Duodenal mucosa (tissue), 2 donors: ENCODE results near the gene ADAMTS3.

Experiments used
- H3K27ac ChIP-seq: one replicate; pipeline ENCODE4 v1.7.0; 2013; ENCODE audit warnings: low read depth, low read length
- H3K27me3 ChIP-seq, 2 donors: one replicate each; pipeline ENCODE4 v1.7.0; 2013; ENCODE audit warnings: low read length in 2 of 2, control low read depth in 1 of 2; ENCODE audit not compliant: insufficient read depth in 2 of 2, control insufficient read depth in 1 of 2
- H3K36me3 ChIP-seq, 2 donors: one replicate each; pipeline ENCODE4 v1.7.0; 2013; ENCODE audit warnings: low read length in 2 of 2, control low read depth in 1 of 2; ENCODE audit not compliant: insufficient read depth in 2 of 2, control insufficient read depth in 1 of 2
- H3K4me1 ChIP-seq, 2 donors: one replicate each; pipeline ENCODE4 v1.7.0; 2013; ENCODE audit warnings: low read length in 2 of 2, control low read depth in 1 of 2; ENCODE audit not compliant: insufficient read depth in 2 of 2, control insufficient read depth in 1 of 2
- H3K4me3 ChIP-seq, 2 donors: one replicate each; pipeline ENCODE4 v1.7.0; 2013; ENCODE audit warnings: low read length in 2 of 2, low read depth in 1 of 2
- H3K9ac ChIP-seq, 2 donors: one replicate each; pipeline ENCODE4 v1.7.0; 2013; ENCODE audit warnings: low read length in 2 of 2, low read depth in 1 of 2
- H3K9me3 ChIP-seq, 2 donors: one replicate each; pipeline ENCODE4 v1.7.0; 2013; ENCODE audit warnings: low read length in 2 of 2, control low read depth in 1 of 2; ENCODE audit not compliant: control insufficient read depth in 1 of 2

The ADAMTS3 gene

DNA sequence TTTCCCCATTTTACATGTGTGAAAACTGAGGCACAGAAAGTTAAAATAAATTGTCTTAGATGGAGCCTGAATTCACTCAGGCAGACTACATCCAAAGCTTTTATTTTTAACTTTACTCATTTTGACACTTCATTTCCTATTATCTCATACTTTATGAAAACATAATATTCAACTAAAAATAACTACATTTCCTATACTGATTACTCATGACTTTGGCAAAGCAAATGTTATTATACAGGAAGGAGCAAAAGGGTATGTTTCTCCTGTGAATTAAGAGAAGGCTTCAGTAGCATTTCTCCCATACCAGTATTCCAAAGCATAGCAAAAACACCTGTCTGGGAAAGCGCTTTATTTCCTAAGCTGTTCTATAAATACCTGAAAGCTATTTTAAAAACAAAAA, 178.6 kb downstream of the ADAMTS3 start:
- Histone ChIP-seq H3K9ac (no peak overlapping the region), H3K27me3 (no peaks in the 10 kb centered on the region), H3K9me3 (no peaks in the 10 kb centered on the region), H3K4me3 (no peak overlapping the region), H3K36me3 (no peaks in the 10 kb centered on the region), H3K27ac (no peak overlapping the region), H3K4me1 (no peaks in the 10 kb centered on the region)

GRCh38 chr4:72388521-72388920, 180.5 kb downstream of the ADAMTS3 start:
- H3K9ac ChIP-seq: no peak overlapping the region
- no peaks in the 10 kb centered on the region for H3K36me3 ChIP-seq
- H3K9me3 ChIP-seq: no peaks in the 10 kb centered on the region
- no peaks in the 10 kb centered on the region for H3K27me3 ChIP-seq
- no peak overlapping the region for H3K4me3 ChIP-seq
- H3K27ac ChIP-seq: no peak overlapping the region
- no peaks in the 10 kb centered on the region for H3K4me1 ChIP-seq

DNA sequence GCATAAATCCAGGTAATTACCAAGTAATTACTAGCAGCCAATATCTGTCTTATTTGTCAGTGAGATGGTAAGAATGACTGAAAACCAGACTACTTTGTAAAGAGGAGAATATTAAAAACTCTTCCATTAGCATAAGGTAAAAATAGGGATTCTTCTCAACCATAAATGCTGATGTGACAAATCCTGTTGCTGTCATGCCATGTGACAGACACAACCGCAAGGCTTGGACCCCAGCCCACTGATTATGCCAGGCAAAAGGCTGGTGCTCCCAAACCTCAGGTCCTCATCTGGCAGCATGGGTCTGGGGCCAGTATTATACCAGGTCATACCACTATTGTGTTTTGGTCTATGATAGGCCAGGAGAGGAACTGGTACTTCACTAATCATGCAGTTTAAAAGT, 181.1 kb downstream of the ADAMTS3 start:
- no peak overlapping the region for H3K4me3 ChIP-seq
- no peak overlapping the region for H3K27ac ChIP-seq
- no peaks in the 10 kb centered on the region for H3K27me3 ChIP-seq
- no peaks in the 10 kb centered on the region for H3K36me3 ChIP-seq
- H3K4me1 ChIP-seq: no peaks in the 10 kb centered on the region
- H3K9me3 ChIP-seq: no peaks in the 10 kb centered on the region
- H3K9ac ChIP-seq: no peak overlapping the region

- H3K4me3 ChIP-seq: no peak overlapping the region
- H3K27me3 ChIP-seq: no peaks in the 10 kb centered on the region
- H3K9me3 ChIP-seq: no peaks in the 10 kb centered on the region
- no peak overlapping the region for H3K9ac ChIP-seq
- H3K4me1 ChIP-seq: no peaks in the 10 kb centered on the region
- H3K27ac ChIP-seq: no peak overlapping the region
- H3K36me3 ChIP-seq: no peaks in the 10 kb centered on the region
Observed at GRCh38 chr4:72383439-72383838, 185.6 kb downstream of the ADAMTS3 start.

DNA sequence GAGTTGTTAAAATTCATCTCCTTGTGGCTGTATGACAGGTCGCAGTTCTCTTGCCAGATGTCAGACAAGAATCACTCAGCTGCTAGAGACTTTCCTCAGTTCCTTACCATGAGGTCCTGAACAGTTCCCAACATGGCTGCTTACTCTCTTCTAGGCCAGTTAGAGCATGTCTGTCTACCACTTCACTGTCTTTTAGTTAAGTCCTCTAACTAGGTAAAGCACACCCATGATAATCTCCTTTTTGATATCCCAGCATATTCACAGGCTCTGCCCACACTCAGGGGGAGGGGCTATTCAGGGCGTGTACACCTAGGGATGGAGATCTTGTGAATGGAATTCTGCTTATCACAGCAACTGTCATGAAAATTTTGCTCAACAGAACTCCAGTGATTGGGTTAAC, 190.1 kb downstream of the ADAMTS3 start:
- H3K27ac ChIP-seq: no peak overlapping the region
- H3K36me3 ChIP-seq: no peaks in the 10 kb centered on the region
- H3K4me3 ChIP-seq: no peak overlapping the region
- no peaks in the 10 kb centered on the region for H3K9me3 ChIP-seq
- H3K27me3 ChIP-seq: no peaks in the 10 kb centered on the region
- H3K9ac ChIP-seq: no peak overlapping the region
- no peaks in the 10 kb centered on the region for H3K4me1 ChIP-seq

DNA sequence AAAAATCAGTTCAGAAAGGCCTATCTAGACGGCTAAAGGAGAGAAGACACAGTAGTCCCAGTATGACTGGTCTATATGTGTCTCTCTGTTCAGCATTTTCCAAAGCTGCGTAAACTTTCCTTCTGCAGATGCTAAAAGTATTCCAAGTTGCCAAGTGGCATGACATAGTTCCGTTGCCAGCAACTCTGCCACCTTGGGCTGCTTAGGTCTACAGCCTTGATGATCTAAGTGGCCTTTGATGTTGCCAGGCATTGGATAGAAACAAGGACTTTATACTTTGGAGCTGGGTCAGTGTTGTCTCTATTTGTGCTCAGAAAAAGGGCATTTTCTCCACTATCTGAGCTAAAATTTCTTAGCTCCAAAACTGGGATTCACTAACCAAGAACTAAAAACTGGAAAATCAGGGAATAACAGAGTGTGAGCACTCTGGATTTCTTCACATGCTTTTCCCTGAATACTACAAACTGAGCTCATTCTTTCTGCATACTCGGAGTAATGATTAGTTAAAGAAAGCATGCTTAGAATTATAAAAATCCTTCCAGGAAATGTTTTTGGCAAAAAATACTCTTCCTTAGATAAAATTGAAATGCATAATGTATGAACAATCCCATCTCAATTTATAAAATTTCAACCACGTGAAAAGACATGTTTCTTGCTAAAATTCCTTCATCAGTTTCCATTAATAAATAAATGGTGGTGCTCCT, 191.4 kb downstream of the ADAMTS3 start:
- Histone ChIP-seq H3K9me3 (no peaks in the 10 kb centered on the region), H3K27ac (no peak overlapping the region), H3K4me3 (no peak overlapping the region), H3K4me1 (no peaks in the 10 kb centered on the region), H3K27me3 (no peaks in the 10 kb centered on the region), H3K9ac (no peak overlapping the region), H3K36me3 (no peaks in the 10 kb centered on the region)

GRCh38 chr4:72376901-72377300, 192.1 kb downstream of the ADAMTS3 start:
- H3K4me1 ChIP-seq: no peaks in the 10 kb centered on the region
- no peaks in the 10 kb centered on the region for H3K27me3 ChIP-seq
- H3K9me3 ChIP-seq: no peaks in the 10 kb centered on the region
- no peaks in the 10 kb centered on the region for H3K36me3 ChIP-seq
- H3K9ac ChIP-seq: no peak overlapping the region
- H3K27ac ChIP-seq: no peak overlapping the region
- H3K4me3 ChIP-seq: no peak overlapping the region

DNA sequence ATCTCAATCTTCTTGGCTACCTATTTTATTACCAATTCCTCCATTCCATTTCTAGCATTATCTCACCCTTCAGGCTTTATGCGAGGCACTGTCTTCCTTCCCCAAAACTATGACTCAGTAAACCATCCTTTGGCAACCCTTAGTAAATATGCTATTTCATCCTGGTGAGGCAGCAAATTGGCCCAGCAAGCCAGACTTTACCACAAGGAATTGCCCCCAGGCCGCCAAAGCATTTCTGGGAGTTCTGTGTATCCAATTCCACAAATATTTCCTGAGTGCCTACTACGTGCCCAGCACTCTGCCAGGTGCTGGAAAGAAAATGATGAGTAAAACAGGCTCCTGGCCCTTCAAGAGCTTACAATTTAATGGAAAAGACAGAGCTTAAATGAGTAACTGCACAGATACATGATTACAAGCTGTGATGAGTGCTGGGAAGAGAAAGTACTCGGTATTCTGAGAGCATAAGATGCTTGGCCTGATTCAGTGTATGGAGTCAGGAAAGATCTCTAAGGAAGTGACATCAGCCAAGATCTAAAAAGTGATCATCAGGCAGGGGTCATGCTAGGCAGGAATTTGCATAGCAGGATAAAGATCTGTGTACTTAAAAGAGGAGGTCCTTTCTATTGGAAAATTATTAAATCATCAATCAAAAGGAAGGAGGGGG, 193.8 kb downstream of the ADAMTS3 start:
- Histone ChIP-seq H3K9me3 (no peaks in the 10 kb centered on the region), H3K9ac (no peak overlapping the region), H3K4me3 (no peak overlapping the region), H3K36me3 (no peaks in the 10 kb centered on the region), H3K27ac (no peak overlapping the region), H3K27me3 (no peaks in the 10 kb centered on the region), H3K4me1 (no peaks in the 10 kb centered on the region)

GRCh38 chr4:72374159-72374558, 194.9 kb downstream of the ADAMTS3 start:
- Histone ChIP-seq H3K27me3 (no peaks in the 10 kb centered on the region), H3K4me1 (no peaks in the 10 kb centered on the region), H3K9ac (no peak overlapping the region), H3K36me3 (no peaks in the 10 kb centered on the region), H3K9me3 (no peaks in the 10 kb centered on the region), H3K27ac (no peak overlapping the region), H3K4me3 (no peak overlapping the region)

GRCh38 chr4:72366601-72367000, 202.4 kb downstream of the ADAMTS3 start:
- Histone ChIP-seq H3K9me3 (no peaks in the 10 kb centered on the region), H3K9ac (no peak overlapping the region), H3K4me3 (no peak overlapping the region), H3K4me1 (no peaks in the 10 kb centered on the region), H3K36me3 (no peaks in the 10 kb centered on the region), H3K27me3 (no peaks in the 10 kb centered on the region), H3K27ac (no peak overlapping the region)
